Stimulated activated CD8-positive, alpha-beta memory T cell treated with anti-CD3 and anti-CD28 coated beads, Interleukin-4, amount 100 ng/mL, for 48 hours (primary cell): Measurements from ENCODE around the gene EED.
"Not testable (repeated sequence)": the region's sequence is repeated elsewhere in the genome, so short reads cannot be mapped to it uniquely, and the experiment has no call there.

Experiments used
- DNase-seq: peaks from one replicate; pipeline ENCODE4 v3.0.0-alpha.2; 2020

Gene EED

DNA sequence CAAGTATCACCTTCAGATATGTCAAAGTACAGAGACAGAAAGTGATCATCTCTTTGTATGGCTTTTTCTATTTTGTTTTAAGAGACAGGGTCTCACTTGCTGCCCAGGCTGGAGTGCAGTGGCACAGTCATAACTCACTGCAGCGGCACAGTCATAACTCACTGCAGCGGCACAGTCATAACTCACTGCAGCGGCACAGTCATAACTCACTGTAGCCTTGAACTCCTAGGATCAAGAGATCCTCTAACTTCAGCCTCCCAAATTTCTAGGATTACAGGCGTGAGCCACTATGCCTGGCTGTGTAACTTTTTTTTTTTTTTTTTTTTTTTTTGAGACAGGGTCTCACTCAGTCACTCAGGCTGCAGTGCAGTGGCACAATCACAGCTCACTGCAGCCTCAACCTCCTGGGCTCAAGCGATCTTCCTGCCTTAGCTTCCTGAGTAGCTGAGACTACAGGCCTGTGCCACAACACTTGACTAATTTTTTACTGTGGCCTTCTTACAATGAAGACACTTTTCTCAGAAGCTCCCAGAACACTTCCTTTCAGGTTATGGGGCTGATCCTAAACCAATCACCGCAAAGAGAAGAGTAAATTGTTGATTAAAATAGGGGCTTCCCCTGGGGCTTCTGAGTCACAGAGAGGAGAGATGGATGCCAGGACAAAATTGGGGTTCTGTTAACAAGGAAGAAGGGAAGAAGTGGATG, 48.5 kb downstream of the EED start:
- peak; percentile 65 for DNase-seq

DNA sequence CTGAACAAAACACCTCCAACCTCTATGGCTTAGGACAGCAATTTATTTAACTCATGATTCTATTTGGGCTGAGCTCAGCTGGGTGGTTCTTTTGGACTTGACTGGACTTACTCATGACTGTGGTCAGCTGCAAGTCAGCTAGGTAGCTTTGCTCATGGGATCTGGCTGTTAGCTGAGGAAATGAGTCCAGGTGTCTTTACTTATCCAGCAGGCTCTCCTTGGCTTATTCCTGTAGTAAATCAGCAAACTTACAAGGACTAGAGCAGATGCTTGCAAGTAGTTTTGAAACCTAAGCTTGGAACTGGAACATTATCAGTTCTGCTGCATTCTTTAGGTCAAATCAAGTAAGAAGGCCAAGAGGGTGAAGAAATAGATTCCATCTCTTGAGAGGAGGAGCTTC, 49.5 kb downstream of the EED start:
- no peak for DNase-seq

DNA sequence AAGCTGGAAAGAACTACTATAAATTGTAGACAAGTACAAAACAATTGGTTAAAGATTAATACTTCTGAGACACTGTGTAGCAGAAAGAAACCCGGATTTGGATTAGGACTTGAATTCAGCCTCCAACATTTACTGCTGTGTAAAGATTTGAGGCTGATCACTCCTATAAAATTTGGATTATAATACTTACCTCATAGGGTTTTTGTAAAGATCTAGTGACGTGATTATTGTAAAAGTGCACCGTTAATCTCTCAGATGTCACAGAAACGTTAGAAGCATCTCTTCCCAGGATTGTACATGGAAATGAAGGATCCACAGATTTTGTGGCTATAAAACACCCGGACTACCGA, 57.2 kb downstream of the EED start:
- DNase-seq = no peak

DNA sequence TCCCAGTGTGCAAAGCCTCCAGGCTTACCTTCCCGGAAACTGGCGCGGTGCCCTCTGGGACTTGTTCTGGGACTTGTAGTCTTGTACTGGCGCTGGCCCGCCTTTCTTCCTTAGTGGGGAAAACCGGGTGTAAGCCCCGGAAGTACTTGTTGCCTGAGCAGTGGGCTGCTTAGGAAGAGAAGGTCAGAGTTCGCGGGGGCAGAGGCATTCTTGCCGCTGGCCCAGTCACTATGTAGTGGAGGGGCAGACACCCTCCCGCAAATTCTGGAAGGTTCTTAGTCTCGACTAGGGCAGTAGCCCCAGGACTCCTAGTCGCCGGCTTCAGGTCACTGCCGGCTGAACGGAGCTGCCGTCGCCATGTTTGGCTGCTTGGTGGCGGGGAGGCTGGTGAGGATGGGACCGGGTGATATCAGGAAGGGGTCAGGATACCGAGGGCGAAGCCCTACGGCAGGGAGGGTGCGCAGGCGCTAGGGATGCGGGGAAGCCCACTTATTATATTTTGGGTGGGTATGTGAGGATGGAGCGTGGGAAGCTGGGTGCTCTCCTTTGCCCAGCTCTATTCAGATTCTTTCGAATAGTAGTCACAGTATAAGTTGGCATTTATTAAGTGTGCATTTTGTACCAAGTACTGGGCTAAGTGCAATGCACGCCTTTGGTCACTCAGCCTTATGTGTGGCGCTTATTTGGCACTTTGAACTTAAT, 57.7 kb downstream of the EED start, which contains the start of gene HIKESHI:
TSS of gene HIKESHI (plus strand) at position 149 of the 702 bp plus-strand sequence. CDS start at position 358, 209 bp downstream.
- peak; percentile 97 for DNase-seq

DNA sequence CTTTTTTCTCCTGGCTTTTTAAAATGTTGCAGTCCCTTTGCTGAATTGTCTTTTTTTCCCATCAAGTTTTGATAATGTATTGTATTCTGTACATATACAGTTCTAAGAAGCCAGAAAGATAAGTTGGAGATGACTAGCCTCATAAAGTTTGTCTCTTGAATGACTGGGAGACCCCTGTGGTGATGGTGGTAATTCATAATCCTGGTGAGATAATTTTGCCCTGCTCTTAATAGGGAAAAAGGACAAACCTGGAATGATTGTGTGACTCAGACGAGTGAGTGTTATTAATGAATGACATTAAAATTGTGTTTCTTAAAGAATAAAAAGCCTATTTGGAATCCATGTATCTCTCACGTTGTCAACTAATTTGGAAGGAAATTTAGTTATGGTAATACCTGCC, 58.7 kb downstream of the EED start:
- no peak for DNase-seq

DNA sequence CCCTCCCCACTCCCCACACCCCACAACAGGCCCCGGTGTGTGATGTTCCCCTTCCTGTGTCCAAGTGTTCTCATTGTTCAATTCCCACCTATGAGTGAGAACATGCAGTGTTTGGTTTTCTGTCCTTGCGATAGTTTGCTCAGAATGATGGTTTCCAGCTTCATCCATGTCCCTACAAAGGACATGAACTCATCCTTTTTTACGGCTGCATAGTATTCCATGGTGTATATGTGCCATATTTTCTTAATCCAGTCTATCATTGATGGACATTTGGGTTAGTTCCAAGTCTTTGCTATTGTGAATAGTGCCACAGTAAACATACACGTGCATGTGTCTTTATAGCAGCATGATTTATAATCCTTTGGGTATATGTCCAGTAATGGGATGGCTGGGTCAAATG, 64.2 kb downstream of the EED start:
- not testable (repeated sequence) for DNase-seq

DNA sequence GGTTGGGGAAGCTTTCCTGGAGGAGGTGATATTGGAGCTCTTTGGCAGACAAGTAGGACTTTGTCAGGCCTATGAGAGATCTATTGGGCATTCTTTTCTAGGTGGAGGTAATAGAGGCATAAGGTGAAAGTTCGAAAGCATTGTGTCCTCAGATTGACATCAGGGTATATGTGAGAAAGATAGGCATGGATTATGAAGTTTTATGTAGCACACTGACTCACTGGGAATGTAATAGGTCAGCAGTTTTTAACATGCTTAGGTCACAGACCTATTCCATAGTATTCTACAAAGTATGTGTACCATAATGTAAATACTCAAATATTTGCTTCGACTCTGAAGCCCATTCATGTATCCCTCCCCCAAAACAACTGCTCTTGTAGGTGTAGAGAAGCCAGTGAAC, 69.2 kb downstream of the EED start:
- no peak for DNase-seq

DNA sequence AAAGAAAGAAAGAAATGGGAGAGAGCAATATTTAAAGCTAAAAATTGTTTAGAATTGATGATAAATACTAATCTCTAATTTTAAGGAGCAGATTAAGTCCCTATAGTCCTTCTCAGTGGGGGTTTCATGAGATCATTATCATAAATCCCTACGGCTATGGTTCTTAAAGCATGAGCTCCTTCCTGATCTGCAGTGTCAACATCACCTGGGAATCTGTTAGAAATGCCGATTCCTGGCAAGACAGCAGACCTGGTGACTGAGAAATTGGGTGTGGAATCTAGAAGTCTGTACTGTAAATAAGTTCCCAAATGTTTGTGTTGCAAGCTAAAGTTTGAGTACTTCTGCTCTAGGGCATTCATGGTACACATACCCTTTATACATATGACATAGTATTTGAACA, 70.1 kb downstream of the EED start:
- no peak for DNase-seq
